Bronchial epithelial cell (primary cell): ENCODE data around the gene SDK2. TPM values are rescaled to one million over a fixed set of nuclear protein-coding genes. Genes with fewer than 3 reads are reported as not detected.

Source experiments
- DNase-seq: peaks from one replicate; pipeline ENCODE4 v3.0.0-alpha.2; 2010; ENCODE audit warnings: low read depth
- FAIRE-seq: peaks from 2 replicates; lab custom pipeline; 2011; peaks lifted over from hg19 to GRCh38; lab: Jason Lieb, UNC
- H3K27me3 ChIP-seq: 2 replicates; pipeline ENCODE4 v1.5.1; 2011; ENCODE audit warnings: low read length; ENCODE audit not compliant: control insufficient read depth, insufficient read depth
- H3K36me3 ChIP-seq: 2 replicates; pipeline ENCODE4 v1.5.1; 2011; ENCODE audit warnings: low read length; ENCODE audit not compliant: control insufficient read depth, insufficient read depth
- H3K4me3 ChIP-seq: 2 replicates; pipeline ENCODE4 v1.5.1; 2011; ENCODE audit warnings: mild to moderate bottlenecking, low read depth, low read length, control low read depth
- CTCF ChIP-seq: IDR thresholded peaks from 2 replicates; pipeline ENCODE4 v1.5.1; 2011; ENCODE audit warnings: mild to moderate bottlenecking, moderate library complexity, low read length, control low read depth, inconsistent platforms; ENCODE audit not compliant: insufficient read depth, severe bottlenecking
- total RNA-seq: library from RNA; depleted of rRNA; stranded (reverse); fragments of >200 nt; gene quantifications from 2 replicates; pipeline ENCODE4 v1.2.1, GENCODE V29; 2014

The SDK2 gene
- total RNA-seq, 1 donor from 2014 or later, result 2.1 TPM

DNA sequence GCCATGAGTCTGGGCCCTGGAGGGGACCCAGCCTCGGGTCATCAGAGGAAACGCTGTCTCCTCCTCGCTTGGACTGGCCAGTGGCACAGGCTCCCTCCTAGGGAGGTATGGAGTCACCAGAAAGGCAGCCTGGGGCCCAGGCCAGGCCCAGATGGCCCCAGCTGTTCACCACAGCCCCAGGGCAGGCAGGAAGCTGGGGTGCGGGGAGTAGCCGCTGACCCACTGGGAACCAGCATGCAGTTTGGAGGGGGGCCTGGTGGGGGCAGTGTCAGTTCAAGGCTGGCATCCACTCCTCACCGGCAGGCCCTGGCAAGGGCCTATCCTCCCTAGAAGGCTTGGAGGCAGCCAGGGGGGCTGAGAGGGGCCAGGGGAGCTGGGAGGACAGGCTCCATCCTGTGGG, 48.8 kb downstream of the SDK2 start:
- no peaks in the 10 kb centered on the region for H3K27me3 ChIP-seq
- peak; percentile 90 for TF ChIP-seq CTCF
- FAIRE-seq (no peak), DNase-seq (peak; percentile 32)
- H3K4me3 ChIP-seq, result no peak overlapping the region
- no peaks in the 10 kb centered on the region for H3K36me3 ChIP-seq

- no peak for FAIRE-seq
- Histone ChIP-seq H3K4me3 (no peak overlapping the region), H3K27me3 (no peaks in the 10 kb centered on the region), H3K36me3 (no peaks in the 10 kb centered on the region)
- TF ChIP-seq CTCF, result no peak
- DNase-seq, result no peak
Observed at GRCh38 chr17:73595068-73595467, 49.2 kb downstream of the SDK2 start.

DNA sequence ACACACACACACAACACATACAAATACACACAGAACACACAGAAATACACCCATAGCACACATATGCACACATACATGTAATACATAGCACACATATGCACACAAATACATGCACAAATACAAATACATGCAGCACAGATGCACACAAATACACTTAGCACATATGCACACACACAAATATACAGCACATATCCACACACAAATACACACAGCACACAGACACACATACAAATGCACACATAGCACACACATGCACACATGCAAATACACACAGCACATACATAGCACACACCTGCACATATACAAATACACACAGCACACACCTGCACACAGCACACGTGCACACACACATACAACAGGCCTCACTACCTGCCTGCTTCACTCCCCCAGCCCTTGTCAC, 49.6 kb downstream of the SDK2 start:
- DNase-seq, result no peak
- peak; percentile 76 for FAIRE-seq
- Histone ChIP-seq H3K4me3 (no peak overlapping the region), H3K27me3 (no peaks in the 10 kb centered on the region), H3K36me3 (no peaks in the 10 kb centered on the region)
- TF ChIP-seq CTCF, result no peak

DNA sequence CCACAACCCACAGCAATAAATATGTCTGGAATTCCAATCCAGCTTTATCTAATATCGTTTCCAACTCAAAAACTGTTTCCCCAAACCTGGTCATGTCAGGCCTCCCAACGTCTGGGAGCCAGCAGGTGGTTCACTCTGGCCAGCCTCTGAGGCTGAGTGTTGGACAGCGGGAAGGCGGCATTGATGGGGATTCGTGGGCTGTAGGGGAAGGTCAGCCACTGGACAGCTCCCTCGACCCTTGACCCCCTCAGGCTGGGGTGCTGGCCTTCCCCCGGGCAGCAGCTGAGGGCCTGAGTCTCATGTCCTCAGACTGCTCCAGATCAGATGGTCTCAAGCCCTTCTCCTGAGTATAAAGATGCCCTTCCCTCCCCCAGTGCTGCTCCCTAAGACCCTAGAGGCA, 50.2 kb downstream of the SDK2 start:
- Histone ChIP-seq H3K27me3 (no peaks in the 10 kb centered on the region), H3K36me3 (no peaks in the 10 kb centered on the region), H3K4me3 (no peak overlapping the region)
- FAIRE-seq, result no peak
- no peak for TF ChIP-seq CTCF
- no peak for DNase-seq

DNA sequence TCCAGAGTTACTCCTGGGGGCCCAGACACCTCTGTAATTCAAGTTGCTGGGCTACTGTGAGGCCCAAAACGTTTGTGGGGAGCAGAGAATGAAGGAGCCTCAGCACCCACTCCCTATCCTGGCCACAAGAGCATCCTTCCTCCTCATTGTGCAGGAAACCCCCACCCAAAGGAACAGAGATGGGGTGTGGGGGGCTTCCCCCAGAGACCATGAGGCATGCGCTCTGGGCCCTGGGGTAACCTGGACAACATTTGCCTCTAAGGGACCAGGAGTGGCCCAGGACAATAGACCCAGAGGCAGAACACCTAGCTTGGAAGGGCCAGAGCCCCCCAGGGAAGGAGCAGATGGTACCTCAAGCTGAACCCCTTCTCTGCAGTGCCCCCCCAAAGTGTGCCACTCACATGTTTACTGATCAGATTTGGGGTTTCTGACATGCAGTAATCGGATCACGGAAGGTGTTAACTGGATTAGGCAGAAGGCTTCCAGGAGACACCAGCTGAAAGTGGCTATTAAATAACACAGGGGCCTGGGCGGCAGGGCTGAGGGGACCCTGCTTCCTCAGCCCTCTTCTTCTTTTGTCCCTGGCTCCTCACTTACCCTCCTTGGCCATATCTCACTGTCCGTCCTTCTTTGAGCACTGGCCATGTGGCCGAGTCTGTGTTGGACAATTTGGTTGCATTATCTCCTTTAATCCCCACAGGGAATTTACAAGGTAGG, 50.8 kb downstream of the SDK2 start:
- FAIRE-seq, result no peak

More for the DNA sequence above, 50.8 kb downstream of the SDK2 start:
- no peak for TF ChIP-seq CTCF
- no peak for DNase-seq
- Histone ChIP-seq H3K4me3 (no peak overlapping the region), H3K27me3 (no peaks in the 10 kb centered on the region), H3K36me3 (no peaks in the 10 kb centered on the region)
